Neural cell (in vitro differentiated cells): ENCODE data around the gene FUT6. TPM values are rescaled to one million over a fixed set of nuclear protein-coding genes. Genes with fewer than 3 reads are reported as not detected.

ENCODE experiments used
- H2AFZ ChIP-seq: fragments of 200-600, 300-800 bp; sonication (generic), shearing (Covaris generic); 2 replicates; pipeline ENCODE4 v1.6.0; 2014; ENCODE audit warnings: low read depth, mild to moderate bottlenecking, antibody characterized with exemption, low read length, moderate library complexity
- H3F3A ChIP-seq: fragments of 200-600 bp; shearing (Covaris generic); 2 replicates; pipeline ENCODE4 v1.6.1; 2016; ENCODE audit warnings: mild to moderate bottlenecking, moderate library complexity, mixed read lengths, antibody characterized with exemption, low read length; ENCODE audit not compliant: insufficient read depth, poor library complexity, severe bottlenecking
- H3K27ac ChIP-seq: fragments of 200-600, 300-800 bp; sonication (generic), shearing (Covaris generic); 2 replicates; pipeline ENCODE4 v1.5.1; 2014; ENCODE audit warnings: mild to moderate bottlenecking, low read length, moderate library complexity
- H3K27me3 ChIP-seq: fragments of 300-800, 200-600 bp; sonication (generic), shearing (Covaris generic); 2 replicates; pipeline ENCODE4 v1.6.0; 2014; ENCODE audit warnings: mild to moderate bottlenecking, low read depth, low read length, moderate library complexity; ENCODE audit not compliant: insufficient read depth
- H3K36me3 ChIP-seq: fragments of 300-800, 200-600 bp; sonication (generic), shearing (Covaris generic); 2 replicates; pipeline ENCODE4 v1.5.1; 2014; ENCODE audit warnings: mild to moderate bottlenecking, antibody characterized with exemption, low read length, moderate library complexity; ENCODE audit not compliant: insufficient read depth
- H3K4me2 ChIP-seq: fragments of 300-800, 200-600 bp; sonication (generic), shearing (Covaris generic); 2 replicates; pipeline ENCODE4 v1.6.0; 2014; ENCODE audit warnings: mild to moderate bottlenecking, low read length
- H3K4me3 ChIP-seq: fragments of 300-800, 200-600 bp; sonication (generic), shearing (Covaris generic); 2 replicates; pipeline ENCODE4 v1.5.1; 2014; ENCODE audit warnings: mild to moderate bottlenecking, low read length, moderate library complexity
- H3K79me2 ChIP-seq: fragments of 200-600 bp; shearing (Covaris generic); replicated peaks from 2 replicates; pipeline ENCODE4 v1.6.0; 2014; ENCODE audit warnings: mild to moderate bottlenecking, low read length, moderate library complexity; ENCODE audit not compliant: insufficient read depth
- H3K9ac ChIP-seq: fragments of 300-800, 200-600 bp; sonication (generic), shearing (Covaris generic); 2 replicates; pipeline ENCODE4 v1.6.1; 2016; ENCODE audit warnings: mild to moderate bottlenecking, low read length, mixed read lengths
- H3K9me2 ChIP-seq: fragments of 200-600 bp; shearing (Covaris generic); 2 replicates; pipeline ENCODE4 v1.6.1; 2016; ENCODE audit warnings: mild to moderate bottlenecking, low read length, mixed read lengths; ENCODE audit not compliant: insufficient read depth
- H3K9me3 ChIP-seq: fragments of 200-600, 300-800 bp; sonication (generic), shearing (Covaris generic); 2 replicates; pipeline ENCODE4 v1.6.1; 2016; ENCODE audit warnings: mild to moderate bottlenecking, mixed run types, low read length, moderate library complexity, mixed read lengths
- H4K20me1 ChIP-seq: fragments of 200-600 bp; shearing (Covaris generic); 2 replicates; pipeline ENCODE4 v1.6.1; 2016; ENCODE audit warnings: mild to moderate bottlenecking, mixed run types; ENCODE audit not compliant: insufficient read depth
- EP300 ChIP-seq: fragments of 450-650 bp; conservative IDR thresholded peaks from 2 replicates; pipeline ENCODE4 v1.6.1; 2014; ENCODE audit warnings: antibody characterized with exemption, mild to moderate bottlenecking, moderate library complexity; ENCODE audit not compliant: poor library complexity, severe bottlenecking
- EZH2 ChIP-seq: fragments of 200-600, 300-800 bp; shearing (Covaris generic), sonication (generic); IDR thresholded peaks from 2 replicates; pipeline ENCODE4 v1.6.1; 2014; ENCODE audit warnings: antibody characterized with exemption, low read length, borderline replicate concordance, mild to moderate bottlenecking; ENCODE audit not compliant: insufficient read depth, poor library complexity, severe bottlenecking
- MXI1 ChIP-seq: fragments of 450-650 bp; conservative IDR thresholded peaks from 2 replicates; pipeline ENCODE4 v1.6.1; 2014; ENCODE audit warnings: antibody characterized with exemption, mild to moderate bottlenecking; ENCODE audit not compliant: poor library complexity, severe bottlenecking
- POLR2AphosphoS5 ChIP-seq: IDR thresholded peaks from 2 replicates; pipeline ENCODE4 v1.6.1; 2012
- RAD21 ChIP-seq: fragments of 450-650 bp; conservative IDR thresholded peaks from 2 replicates; pipeline ENCODE4 v1.6.1; 2014; ENCODE audit warnings: antibody characterized with exemption, mild to moderate bottlenecking, moderate library complexity
- REST ChIP-seq: IDR thresholded peaks from 2 replicates; pipeline ENCODE4 v1.6.1; 2012; ENCODE audit warnings: borderline replicate concordance
- SMC3 ChIP-seq: fragments of 450-650 bp; conservative IDR thresholded peaks from 2 replicates; pipeline ENCODE4 v1.6.1; 2014; ENCODE audit warnings: antibody characterized with exemption, mild to moderate bottlenecking, moderate library complexity; ENCODE audit not compliant: poor library complexity
- TAF1 ChIP-seq: IDR thresholded peaks from 2 replicates; pipeline ENCODE4 v1.6.1; 2012; ENCODE audit warnings: low read depth
- polyA plus RNA-seq: library from polyadenylated mRNA; depleted of rRNA; stranded (reverse); fragments of >200 nt; gene quantifications from 2 replicates; pipeline ENCODE4 v1.2.3, GENCODE V29; 2014
- TF ChIP-seq, protein P1 (sequence below): fragments of 450-650 bp; IDR thresholded peaks from 2 replicates; pipeline ENCODE4 v1.5.1; 2014; ENCODE audit warnings: antibody characterized with exemption, mild to moderate bottlenecking, moderate library complexity; ENCODE audit not compliant: poor library complexity, severe bottlenecking

The FUT6 gene
- polyA plus RNA-seq, 1 donor from 2014 or later: not detected

GRCh38 chr19:5803752-5804515 is 35.6 kb downstream of the FUT6 start:
- H3K9me2 ChIP-seq: no peaks in the 10 kb centered on the region
- H3K9ac ChIP-seq: no peak overlapping the region
- no peak overlapping the region for H2AFZ ChIP-seq
- H3F3A ChIP-seq: no peaks in the 10 kb centered on the region
- H3K27me3 ChIP-seq: peaks cover 32% of the 10 kb centered on the region
- TF ChIP-seq EP300 (no peak), REST (no peak), TAF1 (no peak), SMC3 (peak; percentile 51), RAD21 (peak; percentile 46), EZH2 (no peak), POLR2AphosphoS5 (no peak), MXI1 (no peak)
- TF ChIP-seq, protein P1, sequence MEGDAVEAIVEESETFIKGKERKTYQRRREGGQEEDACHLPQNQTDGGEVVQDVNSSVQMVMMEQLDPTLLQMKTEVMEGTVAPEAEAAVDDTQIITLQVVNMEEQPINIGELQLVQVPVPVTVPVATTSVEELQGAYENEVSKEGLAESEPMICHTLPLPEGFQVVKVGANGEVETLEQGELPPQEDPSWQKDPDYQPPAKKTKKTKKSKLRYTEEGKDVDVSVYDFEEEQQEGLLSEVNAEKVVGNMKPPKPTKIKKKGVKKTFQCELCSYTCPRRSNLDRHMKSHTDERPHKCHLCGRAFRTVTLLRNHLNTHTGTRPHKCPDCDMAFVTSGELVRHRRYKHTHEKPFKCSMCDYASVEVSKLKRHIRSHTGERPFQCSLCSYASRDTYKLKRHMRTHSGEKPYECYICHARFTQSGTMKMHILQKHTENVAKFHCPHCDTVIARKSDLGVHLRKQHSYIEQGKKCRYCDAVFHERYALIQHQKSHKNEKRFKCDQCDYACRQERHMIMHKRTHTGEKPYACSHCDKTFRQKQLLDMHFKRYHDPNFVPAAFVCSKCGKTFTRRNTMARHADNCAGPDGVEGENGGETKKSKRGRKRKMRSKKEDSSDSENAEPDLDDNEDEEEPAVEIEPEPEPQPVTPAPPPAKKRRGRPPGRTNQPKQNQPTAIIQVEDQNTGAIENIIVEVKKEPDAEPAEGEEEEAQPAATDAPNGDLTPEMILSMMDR: peak; percentile 75
- no peak overlapping the region for H3K4me3 ChIP-seq
- no peaks in the 10 kb centered on the region for H4K20me1 ChIP-seq
- H3K36me3 ChIP-seq: no peaks in the 10 kb centered on the region
- H3K9me3 ChIP-seq: no peaks in the 10 kb centered on the region
- no peak overlapping the region for H3K27ac ChIP-seq
- no peak overlapping the region for H3K4me2 ChIP-seq
- H3K79me2 ChIP-seq: no peaks in the 10 kb centered on the region

DNA sequence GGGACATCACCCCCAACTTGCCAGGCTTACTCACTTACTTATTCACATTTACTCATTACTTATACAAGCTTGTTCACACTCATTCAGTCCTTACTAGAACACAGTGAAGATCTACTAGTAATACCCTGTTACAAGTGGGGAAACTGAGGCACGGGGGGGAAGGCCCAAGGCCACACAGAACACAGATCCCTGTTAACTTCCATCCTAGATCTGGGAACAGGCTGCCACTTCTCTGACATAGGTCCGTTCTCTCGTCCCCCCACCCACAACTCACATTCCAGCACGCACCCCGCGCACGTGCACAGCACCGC is 36.1 kb downstream of the FUT6 start:
- Histone ChIP-seq H3K9ac (no peak overlapping the region), H3K4me3 (no peak overlapping the region), H3K9me2 (no peaks in the 10 kb centered on the region), H3K79me2 (no peaks in the 10 kb centered on the region), H3K9me3 (no peaks in the 10 kb centered on the region), H3K4me2 (no peak overlapping the region), H2AFZ (no peak overlapping the region), H3K36me3 (no peaks in the 10 kb centered on the region), H3K27ac (no peak overlapping the region), H4K20me1 (no peaks in the 10 kb centered on the region), H3F3A (no peaks in the 10 kb centered on the region), H3K27me3 (peaks cover 32% of the 10 kb centered on the region)
- TF ChIP-seq TAF1 (no peak), EZH2 (no peak), REST (no peak), POLR2AphosphoS5 (no peak), EP300 (no peak), MXI1 (no peak), SMC3 (no peak), RAD21 (no peak)
- TF ChIP-seq, protein P1: no peak
